CD8-positive, alpha-beta memory T cell (primary cell): ENCODE results near the gene SLC2A9. TPM values are rescaled to one million over a fixed set of nuclear protein-coding genes. Genes with fewer than 3 reads are reported as not detected.

Experiments used
- CTCF ChIA-PET: fragments of 350-600 bp; sonication (Branson Sonifier 250); formaldehyde crosslinking; loops from one replicate; lab custom pipeline; 2021; ENCODE audit warnings: antibody characterized with exemption; lab: Charles Lee
- POLR2A ChIA-PET: fragments of 350-600 bp; sonication (Branson Sonifier 250); formaldehyde crosslinking; loops from one replicate; lab custom pipeline; 2021; ENCODE audit warnings: antibody characterized with exemption; lab: Charles Lee
- DNase-seq, 5 donors: peaks; one replicate each; pipeline versions ENCODE4 v3.0.0 to v3.0.0-alpha.2; 2020 to 2022; ENCODE audit warnings: mixed read lengths in 1 of 5
- H3K27ac ChIP-seq: one replicate; pipeline ENCODE4 v1.7.0; 2013; ENCODE audit warnings: low read depth, mild to moderate bottlenecking, low read length, moderate library complexity
- H3K27me3 ChIP-seq: 2 replicates; pipeline ENCODE4 v1.7.0; 2013; ENCODE audit warnings: low read length, mild to moderate bottlenecking; ENCODE audit not compliant: insufficient read depth, poor library complexity, severe bottlenecking
- H3K36me3 ChIP-seq: 2 replicates; pipeline ENCODE4 v1.7.0; 2013; ENCODE audit warnings: mild to moderate bottlenecking, low read length, moderate library complexity; ENCODE audit not compliant: insufficient read depth
- H3K4me1 ChIP-seq: 2 replicates; pipeline ENCODE4 v1.7.0; 2013; ENCODE audit warnings: mild to moderate bottlenecking, low read length, moderate library complexity; ENCODE audit not compliant: insufficient read depth
- H3K4me3 ChIP-seq: 2 replicates; pipeline ENCODE4 v1.7.0; 2013; ENCODE audit warnings: mild to moderate bottlenecking, low read length
- H3K9me3 ChIP-seq: 2 replicates; pipeline ENCODE4 v1.7.0; 2013; ENCODE audit warnings: mild to moderate bottlenecking, low read length
- H3K27ac Mint-ChIP-seq, 8 donors: one replicate each; pipeline ENCODE4 v1.8.0; 2020 to 2021; ENCODE audit warnings: mixed read lengths in 8 of 8, mild to moderate bottlenecking in 6 of 8, inconsistent platforms in 3 of 8, moderate library complexity in 3 of 8
- H3K27me3 Mint-ChIP-seq, 2 donors: one replicate each; pipeline ENCODE4 v1.8.0; 2020 to 2021; ENCODE audit warnings: mixed read lengths in 2 of 2, mild to moderate bottlenecking in 1 of 2, moderate library complexity in 1 of 2
- H3K36me3 Mint-ChIP-seq, 3 donors: one replicate each; pipeline ENCODE4 v1.8.0; 2020 to 2021; ENCODE audit warnings: mixed read lengths in 3 of 3, inconsistent platforms in 1 of 3, mild to moderate bottlenecking in 1 of 3
- H3K4me1 Mint-ChIP-seq, 3 donors: one replicate each; pipeline ENCODE4 v1.8.0; 2020 to 2021; ENCODE audit warnings: mixed read lengths in 3 of 3, inconsistent platforms in 1 of 3, mild to moderate bottlenecking in 1 of 3
- H3K4me3 Mint-ChIP-seq, 7 donors: one replicate each; pipeline ENCODE4 v1.8.0; 2020 to 2021; ENCODE audit warnings: mixed read lengths in 7 of 7, mild to moderate bottlenecking in 6 of 7, moderate library complexity in 4 of 7, inconsistent platforms in 2 of 7
- H3K9me3 Mint-ChIP-seq, 5 donors: one replicate each; pipeline ENCODE4 v1.8.0; 2020 to 2022; ENCODE audit warnings: mixed read lengths in 5 of 5, mild to moderate bottlenecking in 3 of 5, moderate library complexity in 2 of 5, inconsistent platforms in 1 of 5
- polyA plus RNA-seq: library from polyadenylated mRNA; unstranded; fragments of 300-500 nt; fragmentation: Illumina TruSeq; gene quantifications from one replicate; pipeline ENCODE4 v1.2.3, GENCODE V29; 2021
- total RNA-seq, 2 experiments: library from RNA; stranded (reverse); gene quantifications; one replicate each; pipeline ENCODE4 v1.2.3, GENCODE V29; 2021

SLC2A9 gene
- total and polyA plus RNA-seq, 3 experiments from 2014 or later = 1.8 to 3.1 (median 3.0) TPM

DNA sequence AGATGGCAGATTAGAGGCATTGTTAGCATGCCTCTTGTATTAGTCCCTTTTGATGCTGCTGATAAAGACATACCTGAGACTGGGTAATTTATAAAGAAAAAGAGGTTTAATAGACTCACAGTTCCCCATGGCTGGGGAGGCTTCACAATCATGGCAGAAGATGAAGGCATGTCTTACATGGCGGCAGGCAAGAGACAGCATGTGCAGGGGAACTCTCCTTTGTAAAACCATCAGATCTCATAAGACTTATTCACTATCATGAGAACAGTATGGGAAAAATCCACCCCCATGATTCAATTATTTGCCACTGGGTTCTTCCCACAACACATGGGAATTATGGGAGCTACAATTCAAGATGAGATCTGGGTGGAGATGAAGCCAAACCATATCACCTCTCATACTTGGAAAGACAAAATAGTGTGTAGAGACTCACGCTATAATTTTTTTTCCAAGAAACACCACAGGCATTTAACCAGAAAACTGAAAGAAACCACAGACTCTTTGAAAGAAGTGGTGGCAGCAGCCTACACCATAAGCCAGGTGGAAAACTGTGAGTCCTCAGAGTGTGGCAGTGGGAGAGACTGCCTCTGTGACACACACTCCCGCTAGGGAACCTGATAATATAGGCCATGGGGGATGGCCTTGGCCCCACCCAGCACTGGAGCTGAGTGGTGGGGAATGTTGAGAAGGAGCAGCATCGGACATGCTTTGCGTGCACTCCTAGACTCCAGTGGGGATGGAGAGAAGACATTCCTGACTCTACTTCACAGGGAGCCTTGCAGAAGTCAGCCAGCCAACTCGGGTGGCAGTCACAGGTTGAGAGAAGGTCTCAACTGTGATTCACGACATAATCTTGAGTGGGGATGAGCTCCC is 51.5 kb downstream of the SLC2A9 start:
- peaks cover 0 to 24% (median 5%) of the 10 kb centered on the region in 3 donors for H3K36me3 Mint-ChIP-seq
- POLR2A ChIA-PET = no interaction called here
- CTCF ChIA-PET = no interaction called here

DNA sequence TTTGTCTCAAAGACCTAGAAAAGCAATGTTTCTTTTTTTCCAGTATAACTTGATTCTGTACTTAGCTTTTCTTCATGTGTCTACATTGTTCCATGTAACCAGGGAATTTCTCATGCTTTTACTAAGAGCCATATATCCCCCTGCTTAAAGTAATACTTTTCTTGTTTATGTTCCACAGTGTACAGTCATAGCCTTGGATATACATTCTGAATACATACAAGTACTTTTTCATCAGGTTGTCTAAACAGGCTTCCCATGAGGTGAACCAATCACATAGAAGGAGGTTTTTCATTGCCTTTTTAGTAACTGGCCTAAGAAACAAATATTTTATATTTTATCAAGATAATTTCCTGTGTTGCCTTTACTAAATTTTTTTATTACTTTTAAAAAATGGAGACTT is 52.8 kb downstream of the SLC2A9 start:
- no peaks in the 10 kb centered on the region for H3K27me3 ChIP-seq

More for the DNA sequence above, 51.5 kb downstream of the SLC2A9 start:
- Mint-ChIP-seq H3K4me1 (no peaks in the 10 kb centered on the region), H3K9me3 (peaks cover 0 to 6% (median 3%) of the 10 kb centered on the region in 5 donors), H3K4me3 (no peak overlapping the region), H3K27ac (peak overlapping the region in 1 of 8 donors; percentile 13), H3K27me3 (peaks cover 0 to 5% of the 10 kb centered on the region in 2 donors)
- H3K27ac ChIP-seq = no peak overlapping the region
- H3K9me3 ChIP-seq = no peaks in the 10 kb centered on the region
- H3K36me3 ChIP-seq = no peaks in the 10 kb centered on the region
- no peaks in the 10 kb centered on the region for H3K27me3 ChIP-seq
- H3K4me1 ChIP-seq = no peaks in the 10 kb centered on the region
- H3K4me3 ChIP-seq = no peak overlapping the region
- DNase-seq = no peak

DNA sequence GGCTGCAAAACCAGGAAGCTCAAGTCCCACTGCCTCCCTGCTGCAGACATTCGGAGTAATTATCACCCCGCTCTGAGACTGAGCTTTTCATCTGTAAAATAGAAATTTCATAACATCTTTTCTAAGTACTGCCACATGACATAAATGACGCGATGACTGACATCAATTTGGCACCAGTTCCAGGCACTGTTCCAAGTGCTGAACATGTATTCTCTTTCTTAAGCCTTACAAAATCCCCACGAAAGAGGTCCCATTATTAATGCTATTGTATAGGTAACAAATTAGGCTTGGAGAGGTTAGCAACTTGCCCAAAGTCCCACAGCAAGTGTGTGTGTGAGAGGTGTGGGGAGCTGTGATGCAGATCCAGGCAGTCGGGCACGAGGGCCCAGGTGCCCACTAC is 56.4 kb downstream of the SLC2A9 start:
- no peak overlapping the region for H3K27ac Mint-ChIP-seq

More for the DNA sequence above, 52.8 kb downstream of the SLC2A9 start:
- Mint-ChIP-seq H3K4me1 (no peaks in the 10 kb centered on the region), H3K27me3 (peaks cover under 1 to 5% of the 10 kb centered on the region in 2 donors), H3K4me3 (no peak overlapping the region), H3K9me3 (peaks cover 0 to 6% (median 3%) of the 10 kb centered on the region in 5 donors), H3K36me3 (peaks cover 0 to 24% (median 7%) of the 10 kb centered on the region in 3 donors), H3K27ac (peak overlapping the region in 1 of 8 donors; percentile 17)
- Histone ChIP-seq H3K36me3 (no peaks in the 10 kb centered on the region), H3K27ac (no peak overlapping the region), H3K9me3 (no peaks in the 10 kb centered on the region), H3K4me1 (no peaks in the 10 kb centered on the region), H3K4me3 (no peak overlapping the region)
- POLR2A ChIA-PET = no interaction called here
- no peak for DNase-seq
- CTCF ChIA-PET = no interaction called here

DNA sequence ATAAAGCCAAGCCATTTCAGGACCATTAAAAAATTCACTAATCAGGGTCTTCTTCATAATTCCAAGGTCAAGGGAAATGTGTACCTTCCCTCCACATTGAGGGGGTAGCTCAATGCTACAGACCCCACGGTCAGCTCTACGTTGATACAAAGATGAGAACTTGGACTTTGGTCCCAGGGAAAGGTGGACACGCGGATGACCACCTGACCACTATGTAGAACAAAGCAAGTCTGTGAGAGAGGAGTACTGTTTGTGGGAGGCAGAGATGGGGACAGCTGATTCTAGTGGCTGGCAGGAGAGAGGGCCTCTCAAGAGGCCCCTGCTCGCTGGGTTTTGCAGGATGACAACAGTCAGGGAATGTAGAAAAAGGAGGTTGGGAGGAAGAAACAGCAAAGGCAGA is 58.0 kb downstream of the SLC2A9 start:
- no peaks in the 10 kb centered on the region for H3K27me3 ChIP-seq
- no peaks in the 10 kb centered on the region for H3K4me1 Mint-ChIP-seq
- no peaks in the 10 kb centered on the region for H3K4me1 ChIP-seq
- POLR2A ChIA-PET = no interaction called here
- peaks cover 6 to 7% of the 10 kb centered on the region in 2 donors for H3K27me3 Mint-ChIP-seq
- no peaks in the 10 kb centered on the region for H3K36me3 ChIP-seq
- H3K9me3 ChIP-seq = no peaks in the 10 kb centered on the region
- CTCF ChIA-PET = no interaction called here
- no peak overlapping the region for H3K4me3 Mint-ChIP-seq
- DNase-seq = no peak
- no peak overlapping the region for H3K27ac Mint-ChIP-seq
- H3K27ac ChIP-seq = no peak overlapping the region
- H3K9me3 Mint-ChIP-seq = peaks cover 0 to 14% (median 12%) of the 10 kb centered on the region in 5 donors
- H3K36me3 Mint-ChIP-seq = peaks cover 0 to 15% (median 7%) of the 10 kb centered on the region in 3 donors
- H3K4me3 ChIP-seq = no peak overlapping the region

More for the DNA sequence above, 56.4 kb downstream of the SLC2A9 start:
- no peak overlapping the region for H3K4me3 ChIP-seq
- Mint-ChIP-seq H3K4me3 (no peak overlapping the region), H3K4me1 (no peaks in the 10 kb centered on the region), H3K27me3 (peaks cover 6 to 10% of the 10 kb centered on the region in 2 donors), H3K9me3 (peaks cover 0 to 12% (median 9%) of the 10 kb centered on the region in 5 donors), H3K36me3 (peaks cover 0 to 17% (median 7%) of the 10 kb centered on the region in 3 donors)
- H3K4me1 ChIP-seq = no peaks in the 10 kb centered on the region
- H3K27ac ChIP-seq = no peak overlapping the region
- H3K27me3 ChIP-seq = no peaks in the 10 kb centered on the region
- no peak for DNase-seq
- POLR2A ChIA-PET = no interaction called here
- no peaks in the 10 kb centered on the region for H3K9me3 ChIP-seq
- CTCF ChIA-PET = no interaction called here
- no peaks in the 10 kb centered on the region for H3K36me3 ChIP-seq

DNA sequence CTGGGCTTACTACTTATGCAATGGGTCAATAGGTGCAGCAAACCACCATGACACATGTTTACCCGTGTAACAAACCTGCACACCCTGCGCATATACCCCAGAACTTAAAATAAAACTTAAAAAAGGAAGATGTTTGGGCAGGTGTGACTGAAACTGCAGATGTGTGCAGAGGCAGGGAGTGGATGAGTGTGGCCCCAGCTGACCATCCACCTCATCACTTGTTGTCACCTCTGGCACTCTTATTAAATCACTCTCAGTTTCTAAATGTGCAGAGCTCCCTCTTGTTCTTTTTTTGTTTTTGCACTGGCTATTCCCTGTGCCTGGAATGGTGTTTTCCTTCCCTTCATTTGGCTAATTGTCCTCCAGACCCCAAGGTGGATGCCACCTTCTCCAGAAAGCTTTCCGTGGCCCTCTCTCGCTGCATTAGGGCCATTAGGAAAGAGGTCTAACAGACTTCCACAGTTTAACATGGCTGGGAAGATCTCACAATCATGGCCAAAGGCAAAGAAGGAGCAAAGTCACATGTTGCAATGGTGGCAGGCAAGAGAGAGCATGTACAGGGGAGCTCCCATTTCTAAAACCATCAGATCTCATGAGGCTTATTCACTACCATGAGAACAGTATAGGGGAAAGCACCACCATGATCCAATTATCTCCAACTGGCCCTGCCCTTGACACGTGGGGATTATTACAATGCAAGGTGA is 58.5 kb downstream of the SLC2A9 start:
- no peaks in the 10 kb centered on the region for H3K4me1 Mint-ChIP-seq
- peaks cover 0 to 21% (median 10%) of the 10 kb centered on the region in 3 donors for H3K36me3 Mint-ChIP-seq
- Histone ChIP-seq H3K4me1 (no peaks in the 10 kb centered on the region), H3K4me3 (no peak overlapping the region), H3K36me3 (no peaks in the 10 kb centered on the region), H3K9me3 (no peaks in the 10 kb centered on the region), H3K27me3 (no peaks in the 10 kb centered on the region), H3K27ac (no peak overlapping the region)
- DNase-seq = no peak
- POLR2A ChIA-PET = no interaction called here
- H3K9me3 Mint-ChIP-seq = peaks cover 0 to 15% (median 13%) of the 10 kb centered on the region in 5 donors
- H3K27ac Mint-ChIP-seq = peak overlapping the region in 2 of 8 donors; percentile 21 to 38
- CTCF ChIA-PET = no interaction called here
- H3K27me3 Mint-ChIP-seq = peaks cover 6 to 10% of the 10 kb centered on the region in 2 donors
- H3K4me3 Mint-ChIP-seq = no peak overlapping the region

DNA sequence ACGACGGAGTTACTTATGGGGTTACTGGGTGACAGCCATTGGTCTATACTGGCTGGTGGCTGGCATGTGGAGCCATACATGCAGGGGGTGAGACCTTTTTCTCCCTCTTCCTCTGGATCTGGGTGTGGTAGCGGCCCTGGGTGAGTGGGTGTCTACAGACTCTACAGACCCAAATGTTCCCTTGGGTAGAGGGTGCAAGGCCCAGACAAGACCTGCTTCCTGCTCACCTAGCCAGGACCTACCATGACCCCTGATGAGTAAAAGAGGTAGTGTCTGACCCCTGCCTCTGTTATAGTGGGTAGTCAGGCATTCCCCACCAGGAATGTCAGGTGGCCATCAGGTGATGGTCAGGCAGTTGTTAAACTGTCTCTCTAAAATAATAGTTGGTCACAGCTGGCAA is 66.8 kb downstream of the SLC2A9 start:
- Mint-ChIP-seq H3K4me3 (no peak overlapping the region), H3K9me3 (peaks cover 0 to 6% (median 6%) of the 10 kb centered on the region in 5 donors), H3K4me1 (no peaks in the 10 kb centered on the region), H3K27ac (no peak overlapping the region), H3K27me3 (peaks cover 3 to 7% of the 10 kb centered on the region in 2 donors), H3K36me3 (peaks cover 0 to 17% (median 5%) of the 10 kb centered on the region in 3 donors)
- ChIA-PET POLR2A (no interaction called here), CTCF (no interaction called here)
- no peak overlapping the region for H3K27ac ChIP-seq
- H3K9me3 ChIP-seq = no peaks in the 10 kb centered on the region
- no peaks in the 10 kb centered on the region for H3K36me3 ChIP-seq
- H3K4me1 ChIP-seq = no peaks in the 10 kb centered on the region
- no peaks in the 10 kb centered on the region for H3K27me3 ChIP-seq
- DNase-seq = no peak
- H3K4me3 ChIP-seq = no peak overlapping the region

DNA sequence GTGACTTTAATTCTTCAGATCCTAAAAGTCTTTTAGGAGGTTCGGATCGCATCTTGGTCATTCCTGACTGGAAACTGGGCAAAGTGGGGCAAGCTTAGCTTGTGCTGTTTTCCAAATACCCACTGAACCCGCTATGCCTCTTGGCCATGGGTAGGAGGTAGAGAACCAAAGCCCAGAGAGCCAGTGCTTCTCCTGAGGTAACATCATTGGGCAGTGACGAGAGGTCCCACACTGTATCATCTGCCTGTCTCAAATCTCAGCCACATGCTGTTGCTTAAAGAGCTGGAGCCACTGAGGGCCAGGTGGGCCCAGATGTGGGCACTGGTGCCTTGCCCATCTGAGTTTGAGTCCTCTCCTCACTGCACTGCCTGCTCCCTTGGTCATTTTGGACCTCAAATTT is 68.2 kb downstream of the SLC2A9 start:
- Mint-ChIP-seq H3K9me3 (peaks cover 0 to 6% (median 0%) of the 10 kb centered on the region in 5 donors), H3K27ac (no peak overlapping the region), H3K4me3 (no peak overlapping the region), H3K36me3 (peaks cover 0 to 10% (median under 1%) of the 10 kb centered on the region in 3 donors), H3K4me1 (no peaks in the 10 kb centered on the region), H3K27me3 (peaks cover 3 to 9% of the 10 kb centered on the region in 2 donors)
- POLR2A ChIA-PET = no interaction called here
- Histone ChIP-seq H3K36me3 (no peaks in the 10 kb centered on the region), H3K4me1 (no peaks in the 10 kb centered on the region), H3K27me3 (no peaks in the 10 kb centered on the region), H3K4me3 (no peak overlapping the region), H3K9me3 (no peaks in the 10 kb centered on the region), H3K27ac (no peak overlapping the region)
- CTCF ChIA-PET = no interaction called here
- DNase-seq = no peak
